Epithelial cell of proximal tubule (primary cell): ENCODE data around the gene EPN3. TPM values are rescaled to one million over a fixed set of nuclear protein-coding genes. Genes with fewer than 3 reads are reported as not detected.

ENCODE experiments used
- DNase-seq: peaks from one replicate; pipeline ENCODE4 v3.0.0-alpha.2; 2011; ENCODE audit warnings: low read depth
- H3K4me3 ChIP-seq: 2 replicates; pipeline ENCODE4 v1.5.1; 2011; ENCODE audit warnings: low read depth, mild to moderate bottlenecking, low read length
- CTCF ChIP-seq: conservative IDR thresholded peaks from 2 replicates; pipeline ENCODE4 v1.5.1; 2012; ENCODE audit warnings: low read depth, mild to moderate bottlenecking, low read length
- total RNA-seq: library from RNA; depleted of rRNA; stranded (reverse); fragments of >200 nt; gene quantifications from 2 replicates; pipeline ENCODE4 v1.2.3, GENCODE V29; 2015

EPN3 gene
- total RNA-seq, 1 donor from 2014 or later: 2.8 TPM

- no peak overlapping the region for H3K4me3 ChIP-seq
- TF ChIP-seq CTCF: no peak
- DNase-seq: no peak
These were observed 58.6 kb downstream of the EPN3 start for GRCh38 chr17:50590946-50591737.

- TF ChIP-seq CTCF: no peak
- DNase-seq: no peak
- H3K4me3 ChIP-seq: no peak overlapping the region
These were observed 60.8 kb downstream of the EPN3 start for GRCh38 chr17:50593321-50593720.

Other genes starting within 250 kb of the EPN3 start
- gene XYLT2, start 186.6 kb upstream of the EPN3 start, total RNA-seq: 35.2 and 35.3 TPM in 2 replicates
- 100 and 158 TPM in 2 replicates for gene MRPL27, start 159.6 kb upstream of the EPN3 start, total RNA-seq
- 13.2 and 13.8 TPM in 2 replicates for gene EME1, start 159.5 kb upstream of the EPN3 start, total RNA-seq
- gene LRRC59, start 135.2 kb upstream of the EPN3 start, total RNA-seq: 147 and 234 TPM in 2 replicates
- 9.8 and 32.6 TPM in 2 replicates for gene ACSF2, start 106.5 kb upstream of the EPN3 start, total RNA-seq
- not detected in 2 replicates for gene CHAD, start 63.9 kb upstream of the EPN3 start, total RNA-seq
- 17.1 and 18.4 TPM in 2 replicates for gene RSAD1, start 53.9 kb upstream of the EPN3 start, total RNA-seq
- gene MYCBPAP, start 24.3 kb upstream of the EPN3 start, total RNA-seq: 0.58 TPM in 1 of 2 replicates, not detected in the other
- 45.5 and 70.2 TPM in 2 replicates for gene SPATA20, start 14.4 kb downstream of the EPN3 start, total RNA-seq
- not detected in 2 replicates for gene CACNA1G, start 28.0 kb downstream of the EPN3 start, total RNA-seq
- 6.3 and 6.6 TPM in 2 replicates for gene ABCC3, start 102.1 kb downstream of the EPN3 start, total RNA-seq
- gene ANKRD40, start 175.2 kb downstream of the EPN3 start, total RNA-seq: 27.3 and 42.2 TPM in 2 replicates
- gene LUC7L3, start 186.9 kb downstream of the EPN3 start, total RNA-seq: 25.8 and 54.1 TPM in 2 replicates
- gene ANKRD40CL, start 234.8 kb downstream of the EPN3 start, total RNA-seq: not detected in 2 replicates